ENCODE data around the gene PROP1. TPM values are rescaled to one million over a fixed set of nuclear protein-coding genes. Genes with fewer than 3 reads are reported as not detected.

Gene PROP1
- total RNA-seq, 1 experiment from 2014 or later = not detected

DNA sequence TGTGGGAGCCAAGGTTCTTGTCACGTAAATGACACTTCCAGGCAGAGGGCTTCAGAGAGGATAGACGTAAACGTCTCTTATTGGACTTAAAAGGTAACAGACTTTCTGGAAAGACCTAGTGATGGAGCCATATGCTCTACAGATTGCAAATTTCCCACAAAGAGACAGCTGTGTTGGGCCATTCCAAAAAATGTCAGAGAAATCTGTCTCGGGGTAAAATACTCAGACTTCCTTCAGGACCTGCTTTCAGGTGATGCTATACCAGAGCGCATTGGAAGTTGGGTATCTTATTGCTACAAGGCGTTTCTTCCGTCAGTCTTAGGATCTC lies 29.2 kb downstream of the PROP1 start:
- Histone ChIP-seq H4K20me1 (ENCODE audit: insufficient read depth) (no peaks in the 10 kb centered on the region), H3K27me3 (ENCODE audit: insufficient read depth, low read length) (no peaks in the 10 kb centered on the region), H3K36me3 (ENCODE audit: control insufficient read depth in 1 of 2, insufficient read depth in 2 of 2, low read length in 2 of 2) (no peaks in the 10 kb centered on the region), H3K9me2 (ENCODE audit: insufficient read depth) (no peaks in the 10 kb centered on the region), H3K27ac (ENCODE audit: low read depth, low read length) (no peak overlapping the region), H2AFZ (ENCODE audit: low read depth, low read length, poor library complexity, severe bottlenecking) (no peak overlapping the region), H3K79me2 (ENCODE audit: insufficient read depth, low read length) (no peaks in the 10 kb centered on the region), H3K4me1 (ENCODE audit: control insufficient read depth in 1 of 2, insufficient read depth in 2 of 2, low read length in 2 of 2) (no peaks in the 10 kb centered on the region; a peak in 1 of 4 replicates), H3K4me3 (replicated peaks in 1 of 2; ENCODE audit: low read depth in 1 of 2, low read length in 2 of 2) (no peak overlapping the region), H3K9me3 (ENCODE audit: control insufficient read depth in 1 of 2, insufficient read depth in 1 of 2, low read depth in 1 of 2, low read length in 2 of 2) (no peaks in the 10 kb centered on the region), H3K9ac (ENCODE audit: low read length) (no peak overlapping the region), H3K4me2 (ENCODE audit: low read length) (no peak overlapping the region)
- DNase-seq (ENCODE audit: low read depth, low spot score) (no peak), ATAC-seq (no peak)
- CTCF ChIA-PET = no interaction called here
- POLR2A ChIA-PET = no interaction called here
- RAD21 ChIA-PET (ENCODE audit: low non-redundant PET in 1 of 2, low total read pairs in 2 of 2, uncharacterized antibody in 2 of 2, unreplicated experiment in 2 of 2) = no interaction called here
- BruUV-seq (replicated peaks) = no TSS peak
- TF ChIP-seq SRF (IDR thresholded peaks at IDR 0.05; ENCODE audit: low read depth) = no peak
- TF ChIP-seq ELF1 (IDR thresholded peaks at IDR 0.05; ENCODE audit: borderline replicate concordance, low read depth) = no peak
- intact Hi-C loops (cut with micrococcal nuclease) = no loop called here

DNA sequence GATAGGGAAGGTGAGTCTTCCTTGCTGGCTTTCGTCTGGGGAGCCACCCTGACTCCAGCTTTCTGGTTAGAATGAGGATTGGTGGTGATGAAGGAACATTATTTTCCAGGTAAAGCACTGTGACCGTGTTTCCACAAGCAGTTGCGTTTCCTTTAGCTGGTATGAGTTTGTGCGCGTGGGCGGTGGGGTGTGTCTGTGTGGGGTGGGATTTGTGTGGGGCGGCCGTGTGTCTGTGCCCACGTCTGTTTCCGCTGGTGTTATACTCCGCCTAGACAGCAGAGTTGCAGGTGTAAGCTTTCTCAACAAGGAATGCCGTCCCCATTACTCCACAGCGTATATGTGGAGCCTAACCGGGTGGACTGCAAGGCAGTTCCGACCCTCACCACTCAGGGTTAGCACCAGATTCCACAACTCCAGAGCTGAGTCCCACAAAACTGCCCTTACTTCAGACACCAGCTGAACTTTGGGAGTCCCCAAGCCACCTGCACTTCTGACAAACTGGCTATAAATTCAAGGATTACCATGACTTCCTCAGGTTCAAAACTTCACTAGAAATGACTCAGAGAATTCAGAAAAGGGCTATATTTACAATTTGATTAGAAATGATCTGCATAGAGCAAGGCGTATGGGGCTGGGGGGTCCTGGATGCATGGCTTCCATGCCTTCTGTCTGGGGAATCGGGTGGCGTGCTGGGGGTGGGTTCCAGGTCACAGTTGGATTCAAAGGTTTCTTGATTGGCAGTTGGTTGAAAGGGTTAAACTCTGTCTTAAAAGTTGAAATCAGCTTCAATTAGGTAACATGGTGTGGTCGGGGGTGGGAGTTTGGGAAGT lies 29.8 kb downstream of the PROP1 start:
- CTCF ChIA-PET = no interaction called here

More for the DNA sequence above, 29.8 kb downstream of the PROP1 start:
- Histone ChIP-seq H3K4me3 (replicated peaks in 1 of 2; ENCODE audit: low read depth in 1 of 2, low read length in 2 of 2) (no peak overlapping the region), H4K20me1 (ENCODE audit: insufficient read depth) (no peaks in the 10 kb centered on the region), H2AFZ (ENCODE audit: low read depth, low read length, poor library complexity, severe bottlenecking) (no peak overlapping the region), H3K9me3 (ENCODE audit: control insufficient read depth in 1 of 2, insufficient read depth in 1 of 2, low read depth in 1 of 2, low read length in 2 of 2) (no peaks in the 10 kb centered on the region), H3K79me2 (ENCODE audit: insufficient read depth, low read length) (no peaks in the 10 kb centered on the region), H3K9ac (ENCODE audit: low read length) (no peak overlapping the region), H3K36me3 (ENCODE audit: control insufficient read depth in 1 of 2, insufficient read depth in 2 of 2, low read length in 2 of 2) (no peaks in the 10 kb centered on the region), H3K4me2 (ENCODE audit: low read length) (no peak overlapping the region), H3K27me3 (ENCODE audit: insufficient read depth, low read length) (no peaks in the 10 kb centered on the region), H3K4me1 (ENCODE audit: control insufficient read depth in 1 of 2, insufficient read depth in 2 of 2, low read length in 2 of 2) (no peaks in the 10 kb centered on the region; a peak in 1 of 4 replicates), H3K27ac (ENCODE audit: low read depth, low read length) (no peak overlapping the region), H3K9me2 (ENCODE audit: insufficient read depth) (no peaks in the 10 kb centered on the region)
- ChIA-PET RAD21 (ENCODE audit: low non-redundant PET in 1 of 2, low total read pairs in 2 of 2, uncharacterized antibody in 2 of 2, unreplicated experiment in 2 of 2) (no interaction called here), POLR2A (no interaction called here)
- intact Hi-C loops (cut with micrococcal nuclease) = no loop called here
- ATAC-seq = no peak
- DNase-seq (ENCODE audit: low read depth, low spot score) = no peak
- no TSS peak for BruUV-seq (replicated peaks)
- no peak for TF ChIP-seq EZH2phosphoT487 (IDR thresholded peaks at IDR 0.05; ENCODE audit: borderline replicate concordance)
- no peak for TF ChIP-seq TCF7L2 (IDR thresholded peaks at IDR 0.05; ENCODE audit: borderline replicate concordance, extremely low read depth, insufficient read depth, insufficient read length)
- no peak for TF ChIP-seq POLR2A (IDR thresholded peaks at IDR 0.05; ENCODE audit: borderline replicate concordance, extremely low read depth, insufficient read depth, insufficient read length)
- no peak for TF ChIP-seq ATF3 (IDR thresholded peaks at IDR 0.05)
- no peak for TF ChIP-seq ZFX (IDR thresholded peaks at IDR 0.05)
- no peak for TF ChIP-seq EGR1 (IDR thresholded peaks at IDR 0.05; ENCODE audit: low read depth)
- TF ChIP-seq RAD21 (IDR thresholded peaks at IDR 0.05; ENCODE audit: low read depth) = no peak
- TF ChIP-seq SP1 (IDR thresholded peaks at IDR 0.05; ENCODE audit: low read depth) = no peak
- TF ChIP-seq CBX3 (IDR thresholded peaks at IDR 0.05; ENCODE audit: low read depth) = no peak
- TF ChIP-seq FOSL1 (IDR thresholded peaks at IDR 0.05; ENCODE audit: low read depth) = no peak
- no peak for TF ChIP-seq YY1 (IDR thresholded peaks at IDR 0.05; ENCODE audit: extremely low read depth, insufficient replicate concordance, low read depth, low read length)
- TF ChIP-seq SIN3A (IDR thresholded peaks at IDR 0.05; ENCODE audit: low read depth) = no peak
- TF ChIP-seq POLR2AphosphoS5 (IDR thresholded peaks at IDR 0.05; ENCODE audit: low read depth, low read length) = no peak
- TF ChIP-seq, protein P1, sequence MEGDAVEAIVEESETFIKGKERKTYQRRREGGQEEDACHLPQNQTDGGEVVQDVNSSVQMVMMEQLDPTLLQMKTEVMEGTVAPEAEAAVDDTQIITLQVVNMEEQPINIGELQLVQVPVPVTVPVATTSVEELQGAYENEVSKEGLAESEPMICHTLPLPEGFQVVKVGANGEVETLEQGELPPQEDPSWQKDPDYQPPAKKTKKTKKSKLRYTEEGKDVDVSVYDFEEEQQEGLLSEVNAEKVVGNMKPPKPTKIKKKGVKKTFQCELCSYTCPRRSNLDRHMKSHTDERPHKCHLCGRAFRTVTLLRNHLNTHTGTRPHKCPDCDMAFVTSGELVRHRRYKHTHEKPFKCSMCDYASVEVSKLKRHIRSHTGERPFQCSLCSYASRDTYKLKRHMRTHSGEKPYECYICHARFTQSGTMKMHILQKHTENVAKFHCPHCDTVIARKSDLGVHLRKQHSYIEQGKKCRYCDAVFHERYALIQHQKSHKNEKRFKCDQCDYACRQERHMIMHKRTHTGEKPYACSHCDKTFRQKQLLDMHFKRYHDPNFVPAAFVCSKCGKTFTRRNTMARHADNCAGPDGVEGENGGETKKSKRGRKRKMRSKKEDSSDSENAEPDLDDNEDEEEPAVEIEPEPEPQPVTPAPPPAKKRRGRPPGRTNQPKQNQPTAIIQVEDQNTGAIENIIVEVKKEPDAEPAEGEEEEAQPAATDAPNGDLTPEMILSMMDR (IDR thresholded peaks at IDR 0.05 in 2 of 3, conservative IDR thresholded peaks at IDR 0.05 in 1 of 3; ENCODE audit: borderline replicate concordance in 1 of 3, insufficient read depth in 1 of 3, low read depth in 2 of 3, low read length in 2 of 3) = no peak
- TF ChIP-seq CEBPB (IDR thresholded peaks at IDR 0.05; ENCODE audit: low read depth) = no peak
- TF ChIP-seq, protein P2, sequence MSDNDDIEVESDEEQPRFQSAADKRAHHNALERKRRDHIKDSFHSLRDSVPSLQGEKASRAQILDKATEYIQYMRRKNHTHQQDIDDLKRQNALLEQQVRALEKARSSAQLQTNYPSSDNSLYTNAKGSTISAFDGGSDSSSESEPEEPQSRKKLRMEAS (IDR thresholded peaks at IDR 0.05) = no peak
- no peak for TF ChIP-seq ELF1 (IDR thresholded peaks at IDR 0.05; ENCODE audit: borderline replicate concordance, low read depth)
- no peak for TF ChIP-seq ZNF274 (IDR thresholded peaks at IDR 0.05; ENCODE audit: low read depth, low read length)
